Gastroesophageal sphincter (tissue), 4 donors: ENCODE data around the gene SKIC2. TPM values are rescaled to one million over a fixed set of nuclear protein-coding genes. Genes with fewer than 3 reads are reported as not detected.
A peak's percentile ranks its signal among the peaks of the same experiment; 100 is the strongest.

Source experiments
- ATAC-seq: fragments of 150-250 bp; one replicate; pipeline ENCODE4 v1.9.1; 2016; ENCODE audit warnings: mild to moderate bottlenecking, moderate library complexity
- H3K27ac ChIP-seq, 4 donors: fragments of 200-600 bp; sonication (generic) in 3 of 4; 1 replicate in 3 of 4; 2 replicates in 1 of 4; pipeline ENCODE4 v1.5.1; 2016 to 2019
- H3K27me3 ChIP-seq: fragments of 200-600 bp; sonication (generic); one replicate; pipeline ENCODE4 v1.5.1; 2019
- H3K36me3 ChIP-seq, 2 donors: fragments of 200-600 bp; sonication (generic); one replicate each; pipeline ENCODE4 v1.5.1; 2019; ENCODE audit warnings: control low read depth in 1 of 2
- H3K4me1 ChIP-seq, 3 donors: fragments of 200-600 bp; sonication (generic); 1 replicate in 2 of 3; 2 replicates in 1 of 3; pipeline ENCODE4 v1.5.1; 2016 to 2019; ENCODE audit warnings: control low read depth in 2 of 3
- H3K4me3 ChIP-seq, 2 donors: fragments of 200-600 bp; sonication (generic); one replicate each; pipeline ENCODE4 v1.5.1; 2019; ENCODE audit warnings: mild to moderate bottlenecking in 1 of 2, moderate library complexity in 1 of 2
- H3K9me3 ChIP-seq, 3 donors: fragments of 200-600 bp; sonication (generic); one replicate each; pipeline ENCODE4 v1.5.1; 2017 to 2019; ENCODE audit warnings: control low read depth in 2 of 3
- EP300 ChIP-seq: sonication (generic); formaldehyde crosslinking; IDR thresholded peaks from one replicate; pipeline ENCODE4 v1.6.1; 2017; ENCODE audit warnings: antibody characterized with exemption, mild to moderate bottlenecking
- POLR2A ChIP-seq, 2 donors: fragments of 450-650 bp; IDR thresholded peaks; one replicate each; pipeline ENCODE4 v1.6.1; 2017; ENCODE audit warnings: antibody characterized with exemption in 2 of 2, mild to moderate bottlenecking in 2 of 2, moderate library complexity in 1 of 2
- POLR2AphosphoS5 ChIP-seq: sonication (generic); formaldehyde crosslinking; IDR thresholded peaks from one replicate; pipeline ENCODE4 v1.6.1; 2017; ENCODE audit warnings: antibody characterized with exemption
- WGBS, 2 donors: methylation state at CpG; one replicate each; pipeline ENCODE4 v1.1.5; 2018; ENCODE audit warnings: low coverage in 1 of 2; 5-methylcytosine and 5-hydroxymethylcytosine counted together
- total RNA-seq, 4 donors: library from RNA; depleted of rRNA; stranded (reverse); fragments of >200 nt; gene quantifications; one replicate each; pipeline ENCODE4 v1.1.0, GENCODE V29; 2016
- TF ChIP-seq, protein P1 (sequence below), 4 experiments: fragments of 200-600 bp in 2 of 4; fragments of 450-650 bp in 2 of 4; sonication (generic) in 1 of 4; IDR thresholded peaks; one replicate each; pipeline ENCODE4 v1.5.1; 2017 to 2019; ENCODE audit warnings: antibody characterized with exemption in 4 of 4, mild to moderate bottlenecking in 2 of 4, moderate library complexity in 2 of 4

SKIC2 gene
- total RNA-seq, 4 donors from 2014 or later = 18.8 to 52.5 (median 25.8) TPM

DNA sequence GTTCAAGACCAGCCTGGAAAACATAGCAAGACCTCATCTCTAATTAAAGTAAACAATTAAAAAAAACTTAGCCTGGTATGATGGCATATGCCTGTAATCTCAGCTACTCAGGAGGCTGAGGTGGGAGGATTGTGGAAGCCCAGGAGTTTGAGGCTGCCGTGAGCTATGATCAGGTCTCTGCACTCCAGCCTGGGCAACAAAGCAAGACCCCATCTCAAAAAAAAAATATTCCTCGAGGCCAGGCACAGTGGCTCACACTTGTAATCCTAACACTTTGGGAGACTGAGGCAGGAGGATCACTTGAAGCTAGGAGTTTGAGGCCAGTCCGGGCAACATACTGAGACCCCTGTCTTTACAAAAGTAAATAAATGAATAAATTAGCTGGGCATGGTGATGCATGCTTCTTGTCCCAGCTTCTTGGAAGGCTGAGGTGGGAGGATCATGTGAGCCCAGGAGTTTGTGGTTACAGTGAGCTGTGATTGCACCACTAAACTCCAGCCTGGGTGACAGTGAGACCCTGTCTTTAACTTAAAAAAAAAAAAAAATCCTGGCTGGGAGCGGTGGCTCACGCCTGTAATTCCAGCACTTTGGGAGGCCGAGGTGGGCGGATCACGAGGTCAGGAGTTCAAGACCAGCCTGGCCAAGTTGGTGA, 40.8 kb upstream of the SKIC2 start:
- Histone ChIP-seq H3K4me1 (no peaks in the 10 kb centered on the region), H3K27ac (no peak overlapping the region), H3K9me3 (no peaks in the 10 kb centered on the region), H3K27me3 (no peaks in the 10 kb centered on the region), H3K4me3 (no peak overlapping the region), H3K36me3 (no peaks in the 10 kb centered on the region)
- 59 to 77% methylated on average over 4 to 8 of the region's 8 CpGs for WGBS, 2 donors
- ATAC-seq = no peak
- TF ChIP-seq, protein P1, sequence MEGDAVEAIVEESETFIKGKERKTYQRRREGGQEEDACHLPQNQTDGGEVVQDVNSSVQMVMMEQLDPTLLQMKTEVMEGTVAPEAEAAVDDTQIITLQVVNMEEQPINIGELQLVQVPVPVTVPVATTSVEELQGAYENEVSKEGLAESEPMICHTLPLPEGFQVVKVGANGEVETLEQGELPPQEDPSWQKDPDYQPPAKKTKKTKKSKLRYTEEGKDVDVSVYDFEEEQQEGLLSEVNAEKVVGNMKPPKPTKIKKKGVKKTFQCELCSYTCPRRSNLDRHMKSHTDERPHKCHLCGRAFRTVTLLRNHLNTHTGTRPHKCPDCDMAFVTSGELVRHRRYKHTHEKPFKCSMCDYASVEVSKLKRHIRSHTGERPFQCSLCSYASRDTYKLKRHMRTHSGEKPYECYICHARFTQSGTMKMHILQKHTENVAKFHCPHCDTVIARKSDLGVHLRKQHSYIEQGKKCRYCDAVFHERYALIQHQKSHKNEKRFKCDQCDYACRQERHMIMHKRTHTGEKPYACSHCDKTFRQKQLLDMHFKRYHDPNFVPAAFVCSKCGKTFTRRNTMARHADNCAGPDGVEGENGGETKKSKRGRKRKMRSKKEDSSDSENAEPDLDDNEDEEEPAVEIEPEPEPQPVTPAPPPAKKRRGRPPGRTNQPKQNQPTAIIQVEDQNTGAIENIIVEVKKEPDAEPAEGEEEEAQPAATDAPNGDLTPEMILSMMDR (IDR thresholded peaks at IDR 0.05) = no peak

DNA sequence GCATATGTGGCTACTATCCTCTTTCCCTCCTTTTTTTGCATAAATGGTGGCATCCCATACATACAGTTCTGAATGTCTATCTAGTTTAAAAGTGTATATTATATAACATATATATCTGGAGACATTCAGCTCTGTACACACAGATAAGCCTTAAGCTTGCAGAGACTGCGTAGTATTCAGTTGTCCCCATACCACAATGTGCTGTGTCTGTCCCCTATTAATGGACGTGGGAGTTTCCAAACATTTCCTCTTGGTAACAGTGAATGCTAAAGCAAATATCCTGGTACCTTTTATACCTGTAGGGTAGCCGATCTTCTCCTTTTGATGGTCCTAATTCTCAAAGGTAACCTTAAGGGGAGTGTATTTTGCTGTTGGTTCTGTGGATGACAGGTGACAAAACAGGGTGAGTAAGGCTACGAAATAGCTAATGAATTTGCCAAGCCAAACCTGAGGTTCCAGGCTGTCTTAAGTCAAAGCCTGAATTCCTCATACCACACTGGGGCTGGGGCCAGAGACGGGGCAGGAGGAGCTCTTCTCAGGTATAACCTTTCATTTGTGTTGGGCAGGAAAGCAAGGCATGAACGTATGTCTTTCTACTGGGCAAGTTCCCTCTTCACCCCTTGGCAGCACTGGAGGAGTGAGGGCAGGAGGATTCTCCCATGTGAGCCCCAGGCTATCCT, 39.2 kb upstream of the SKIC2 start:
- Histone ChIP-seq H3K27me3 (no peaks in the 10 kb centered on the region), H3K4me3 (no peak overlapping the region), H3K4me1 (no peaks in the 10 kb centered on the region), H3K36me3 (no peaks in the 10 kb centered on the region), H3K27ac (no peak overlapping the region), H3K9me3 (no peaks in the 10 kb centered on the region)
- WGBS, 2 donors = 65 to 83% methylated on average over 4 to 5 of the region's 6 CpGs
- TF ChIP-seq, protein P1 (IDR thresholded peaks at IDR 0.05) = no peak
- no peak for TF ChIP-seq EP300
- no peak for TF ChIP-seq POLR2AphosphoS5
- TF ChIP-seq POLR2A (IDR thresholded peaks at IDR 0.05) = no peak
- no peak for ATAC-seq

DNA sequence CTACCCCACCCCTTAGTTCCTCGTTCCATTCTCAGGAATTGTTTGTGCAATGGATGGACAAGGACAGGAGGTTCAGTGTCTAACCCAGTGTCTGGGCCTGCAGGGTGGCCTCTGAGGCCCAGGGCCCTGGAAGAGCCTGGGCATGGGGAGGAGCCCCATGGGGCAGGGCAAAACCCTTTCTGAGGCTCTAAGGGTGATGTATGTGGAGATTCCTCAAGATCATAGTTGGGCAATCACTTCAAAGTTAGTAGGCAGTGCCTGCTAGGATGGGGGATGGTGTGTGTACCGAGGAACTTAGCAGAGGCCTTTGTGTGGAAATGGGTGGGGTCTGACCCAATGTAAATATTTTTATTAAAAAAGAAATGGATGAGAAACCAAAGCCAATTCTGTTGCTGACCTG, 38.2 kb upstream of the SKIC2 start:
- ATAC-seq = no peak
- TF ChIP-seq, protein P1 (IDR thresholded peaks at IDR 0.05) = no peak
- no peak for TF ChIP-seq POLR2A (IDR thresholded peaks at IDR 0.05)
- TF ChIP-seq EP300 = no peak
- TF ChIP-seq POLR2AphosphoS5 = no peak
- no peaks in the 10 kb centered on the region for H3K36me3 ChIP-seq
- 17 to 43% methylated on average over 1 of the region's 2 CpGs for WGBS, 2 donors
- no peaks in the 10 kb centered on the region for H3K4me1 ChIP-seq
- H3K27me3 ChIP-seq = no peaks in the 10 kb centered on the region
- H3K4me3 ChIP-seq = no peak overlapping the region
- no peak overlapping the region for H3K27ac ChIP-seq
- no peaks in the 10 kb centered on the region for H3K9me3 ChIP-seq

DNA sequence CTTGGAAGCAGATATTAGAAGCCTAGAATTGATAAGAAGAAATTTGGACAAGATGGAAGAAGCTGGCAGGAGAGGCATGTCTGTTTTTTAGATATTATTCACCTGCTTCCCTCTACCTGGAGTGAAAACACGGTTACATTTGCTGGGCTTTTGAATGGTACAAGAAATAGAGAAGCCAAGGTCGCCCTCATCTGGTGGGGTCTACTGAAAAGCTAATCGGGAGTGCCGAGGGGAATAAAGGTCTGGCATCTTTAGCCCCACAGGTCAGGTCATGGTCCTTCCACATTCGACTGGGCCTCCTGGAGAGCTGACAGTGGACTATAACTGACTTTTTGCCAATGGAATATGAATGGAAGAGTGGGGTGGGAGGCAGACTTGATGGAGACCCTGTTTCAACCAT, 36.0 kb upstream of the SKIC2 start:
- no peak for ATAC-seq
- Histone ChIP-seq H3K9me3 (no peaks in the 10 kb centered on the region), H3K36me3 (no peaks in the 10 kb centered on the region), H3K4me1 (no peaks in the 10 kb centered on the region), H3K4me3 (no peak overlapping the region), H3K27ac (no peak overlapping the region), H3K27me3 (no peaks in the 10 kb centered on the region)
- WGBS, 2 donors = 3 to 15% methylated on average over 4 to 5 of the region's 5 CpGs
- no peak for TF ChIP-seq POLR2A (IDR thresholded peaks at IDR 0.05)
- TF ChIP-seq, protein P1 (IDR thresholded peaks at IDR 0.05) = peak in 1 of 4 experiments; percentile 15

DNA sequence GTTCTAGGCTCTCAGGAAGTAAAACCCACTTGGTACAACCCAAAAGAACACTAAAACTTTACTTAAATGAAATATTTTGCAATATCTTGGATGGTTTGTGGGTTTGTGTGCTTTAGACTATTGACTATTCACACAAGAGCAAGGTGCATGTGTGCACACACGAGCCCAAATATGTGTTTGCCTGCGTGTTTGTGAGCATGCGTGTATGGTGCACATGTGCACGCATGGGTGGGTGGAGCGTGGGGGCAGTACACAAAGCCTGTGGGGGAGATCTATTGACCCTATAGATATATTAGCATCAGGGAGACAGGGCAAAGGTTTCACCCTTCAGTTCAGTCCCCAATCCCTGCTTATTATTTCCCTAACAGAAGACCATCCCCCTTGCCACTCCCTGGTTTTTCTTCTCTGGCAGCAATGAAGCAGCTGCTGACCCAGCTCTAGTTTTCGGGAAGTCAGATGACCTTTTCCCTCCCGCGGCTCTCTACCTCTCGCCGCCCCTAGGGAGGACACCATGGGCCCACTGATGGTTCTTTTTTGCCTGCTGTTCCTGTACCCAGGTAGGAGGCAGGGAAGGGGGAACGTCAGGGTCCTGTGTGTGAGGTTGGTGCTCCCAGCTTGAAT, 31.6 kb upstream of the SKIC2 start, which contains the start of gene C2:
TSS of gene C2 (plus strand) at position 476 of the 621 bp plus-strand sequence. CDS start at position 512, 36 bp downstream.
- H3K4me3 ChIP-seq = peak within 1 kb of the TSS in 1 of 2 donors; percentile 29
- H3K27ac ChIP-seq = no peak within 1 kb of the TSS
- ATAC-seq = no peak

More for the DNA sequence above, 31.6 kb upstream of the SKIC2 start, which contains the start of gene C2:
- WGBS, 2 donors = 30 to 49% methylated on average over 2 to 10 of the region's 11 CpGs
- TF ChIP-seq POLR2AphosphoS5 (no peak), POLR2A (IDR thresholded peaks at IDR 0.05) (no peak), EP300 (no peak)
- TF ChIP-seq, protein P1 (IDR thresholded peaks at IDR 0.05) = no peak
- H3K4me1 ChIP-seq = no peaks in the 10 kb centered on the region
- H3K9me3 ChIP-seq = no peaks in the 10 kb centered on the region
- no peaks in the 10 kb centered on the region for H3K36me3 ChIP-seq
- H3K27me3 ChIP-seq = peaks cover 23% of the 10 kb centered on the region
